Hematopoietic multipotent progenitor cell treated with erythropoietin and hydrocortisone succinate and interleukin-3 and kit ligand, for 15 days (in vitro differentiated cells): ENCODE data around the gene AICDA.
"Not testable (repeated sequence)": the region's sequence is repeated elsewhere in the genome, so short reads cannot be mapped to it uniquely, and the experiment has no call there.

Experiments used
- DNase-seq: peaks from one replicate; pipeline ENCODE4 v3.0.0-alpha.2; 2015; ENCODE audit warnings: low spot score

AICDA gene

DNA sequence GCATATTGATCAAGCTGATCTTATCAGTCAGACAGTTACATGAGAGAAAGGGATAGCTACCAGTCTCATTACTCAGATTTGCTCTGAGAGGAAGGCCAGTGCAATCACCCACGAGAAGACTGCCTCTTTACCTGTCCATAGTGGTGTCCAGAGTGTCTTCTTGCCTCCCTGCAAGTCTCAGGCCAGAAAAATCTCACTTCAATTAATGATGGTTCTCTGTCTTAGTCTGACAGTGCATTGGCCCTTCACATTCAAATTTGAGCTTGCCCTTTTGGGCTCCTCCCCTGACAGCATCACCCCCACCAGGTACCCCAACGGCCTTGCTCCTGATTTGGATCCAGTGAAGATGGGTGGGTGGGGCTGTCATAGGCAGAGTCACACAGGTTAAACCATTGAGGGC is at the start of gene AICDA:
TSS of gene AICDA (minus strand) at position 231 of the 400 bp plus-strand sequence. CDS start at position 139, 92 bp downstream.
- no peak for DNase-seq

DNA sequence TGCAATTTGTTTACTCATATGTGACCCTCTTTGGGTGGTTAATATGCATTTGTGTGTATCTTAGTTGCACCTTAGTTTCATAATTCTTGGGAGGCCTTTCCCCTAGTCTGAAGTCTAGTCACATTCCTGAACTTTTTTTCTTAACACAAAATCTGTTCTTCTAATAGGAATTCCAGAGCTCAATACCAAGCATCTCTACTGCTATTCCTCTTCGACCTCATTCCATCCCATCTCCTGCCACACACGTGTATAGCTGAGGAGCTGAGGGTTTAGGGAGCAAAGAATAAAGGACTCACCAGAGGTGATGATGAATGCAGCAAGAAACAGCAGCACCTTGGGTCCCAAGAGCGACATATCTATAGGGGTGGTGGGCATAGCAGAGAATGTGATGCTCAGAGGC is 49.1 kb upstream of the AICDA start:
- DNase-seq: no peak

DNA sequence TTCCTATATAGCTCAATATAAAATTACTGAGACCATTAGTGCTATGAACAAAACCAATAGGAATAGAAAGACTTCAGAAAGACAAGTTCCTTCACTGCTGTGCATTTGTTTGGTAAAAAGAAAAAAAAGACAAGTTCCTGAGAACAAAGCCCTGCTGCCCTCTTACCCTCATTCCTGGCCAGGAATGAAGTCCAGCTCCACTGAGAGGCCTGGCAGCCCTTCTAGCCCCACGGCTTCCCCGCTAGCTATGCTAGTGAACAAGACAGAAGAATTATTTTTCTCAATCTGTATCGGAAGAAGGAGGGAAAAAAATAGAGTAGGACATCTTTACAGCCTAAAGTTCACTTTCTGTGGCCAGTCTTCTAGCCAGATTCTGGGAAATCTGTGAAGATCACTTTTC is 48.4 kb upstream of the AICDA start:
- DNase-seq: no peak

DNA sequence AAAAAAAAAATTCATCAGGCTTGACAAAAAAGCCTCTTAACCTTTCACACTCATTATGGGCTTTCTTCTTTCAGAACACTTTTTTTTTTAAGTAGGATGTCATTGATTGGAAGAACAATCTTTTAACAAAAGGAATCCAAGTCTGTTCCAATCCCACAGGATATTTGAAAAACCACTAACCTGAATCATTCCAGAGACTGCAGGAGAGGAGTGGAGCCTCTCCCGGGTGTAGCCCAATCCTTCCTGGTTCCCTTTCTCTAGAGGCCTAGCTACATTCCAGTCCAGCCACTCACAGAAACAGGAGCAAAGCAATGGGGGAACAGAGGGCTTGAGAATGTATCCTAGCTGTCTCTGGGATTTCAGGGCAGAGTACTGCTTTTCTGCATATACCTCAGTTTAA is 45.7 kb upstream of the AICDA start:
- DNase-seq: no peak

DNA sequence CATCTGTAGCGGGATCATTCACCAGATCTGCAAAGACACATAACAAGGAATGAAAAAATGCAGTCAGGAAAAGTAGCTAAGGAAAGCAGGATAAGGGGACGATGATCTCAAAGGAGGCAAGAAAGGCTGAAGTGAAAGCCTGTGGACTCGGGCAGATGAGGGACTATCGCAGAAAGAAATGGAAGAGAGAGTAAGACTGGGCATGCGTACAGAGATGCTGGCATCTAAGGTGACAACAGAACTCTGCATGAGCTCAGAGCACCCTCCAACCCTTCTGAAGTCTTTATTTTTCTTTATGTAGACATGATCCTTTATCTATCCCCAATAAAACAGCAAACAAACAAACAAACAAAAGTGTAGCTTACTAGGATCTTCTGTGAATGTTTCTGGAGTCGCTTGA is 42.8 kb upstream of the AICDA start:
- DNase-seq: no peak

DNA sequence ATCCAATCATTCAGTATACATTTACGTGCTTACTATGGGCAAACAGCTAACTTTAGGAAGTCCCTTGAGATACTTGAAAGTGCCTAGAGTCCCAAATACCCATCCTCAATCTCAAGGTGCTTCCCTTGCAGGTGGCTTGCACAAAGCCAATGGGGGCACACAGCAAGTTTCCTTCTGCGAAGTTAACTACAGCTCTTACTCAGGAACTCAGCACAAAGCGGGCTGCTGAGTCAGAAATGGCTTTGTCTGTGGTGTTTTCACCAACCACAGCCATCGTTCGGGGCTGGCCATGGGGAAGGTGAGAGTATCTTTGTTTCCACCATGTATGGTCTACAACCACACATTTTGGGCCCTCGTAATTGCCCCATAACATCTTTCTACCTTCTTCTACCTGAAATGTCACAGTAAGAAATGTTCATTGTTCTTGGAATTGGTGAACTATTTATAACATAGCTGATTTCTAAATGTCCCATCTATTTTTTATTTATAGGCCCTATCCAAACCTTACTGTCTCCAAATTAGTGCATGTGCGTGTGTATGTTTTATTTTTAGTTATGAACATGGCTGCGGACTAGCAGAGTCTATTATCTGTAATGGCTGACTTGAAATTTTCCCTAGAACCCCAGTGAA is 36.0 kb upstream of the AICDA start:
- no peak for DNase-seq

DNA sequence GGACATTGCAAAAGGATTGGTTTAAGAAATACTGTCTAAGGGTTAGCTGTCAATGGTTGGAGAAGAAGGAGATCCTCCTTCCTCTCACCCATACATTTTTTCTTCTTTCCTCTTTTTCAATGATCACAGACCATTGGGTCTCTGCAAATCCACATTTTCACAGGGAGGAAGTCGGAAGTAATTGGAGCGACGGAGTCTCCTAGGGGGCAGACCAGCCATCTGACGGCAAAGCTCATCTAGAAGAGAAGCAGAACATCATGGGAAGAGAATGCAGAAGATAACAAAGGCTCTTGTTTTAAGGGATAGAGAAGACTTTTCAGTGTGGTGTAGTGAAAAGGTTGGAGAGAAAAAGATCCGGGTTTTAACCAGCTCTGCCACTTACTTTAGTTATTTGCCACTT is 35.3 kb upstream of the AICDA start:
- no peak for DNase-seq

DNA sequence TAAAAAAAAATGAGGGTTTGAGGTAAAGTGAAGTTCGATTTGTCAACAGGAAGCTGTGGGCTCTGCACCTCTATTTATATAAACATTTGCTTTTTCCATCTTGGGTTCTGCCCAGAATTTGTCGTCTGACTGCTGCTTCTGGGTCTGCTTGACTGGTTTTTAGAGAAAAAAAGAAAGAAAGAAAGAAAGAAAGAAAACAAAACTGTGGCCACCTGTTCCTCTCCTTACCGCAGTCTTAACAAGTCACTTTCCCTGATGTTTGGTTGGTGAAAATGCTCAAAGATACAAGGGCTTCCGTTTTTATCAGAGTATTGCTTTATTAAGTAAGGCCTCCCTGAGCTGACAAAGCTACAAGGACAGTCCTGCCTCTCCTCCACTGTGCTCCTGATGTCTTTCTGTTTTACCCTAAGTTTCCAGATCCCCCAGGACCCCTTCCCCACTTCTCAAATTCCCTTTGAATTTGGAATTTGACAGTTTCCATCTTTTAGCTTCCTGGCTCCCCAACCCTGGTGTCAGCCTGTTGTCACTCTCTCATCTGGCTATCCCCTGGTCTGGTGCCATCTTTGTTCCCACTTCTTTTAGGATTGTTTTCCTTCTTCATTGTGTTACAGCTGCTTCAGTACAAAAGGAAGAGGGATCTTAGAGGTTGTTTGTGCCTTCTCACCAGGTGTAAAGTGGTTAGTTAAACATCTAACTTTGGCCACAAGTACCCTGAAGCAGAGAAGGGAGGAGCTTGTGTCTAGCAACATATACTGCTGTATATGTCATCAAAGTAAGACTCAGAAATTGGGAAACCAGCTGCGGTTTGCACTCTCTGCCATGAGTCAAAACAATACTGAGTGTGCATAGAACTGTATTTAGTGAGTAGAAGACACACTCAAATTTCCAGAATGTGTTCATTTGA is 31.9 kb upstream of the AICDA start:
- no peak for DNase-seq

DNA sequence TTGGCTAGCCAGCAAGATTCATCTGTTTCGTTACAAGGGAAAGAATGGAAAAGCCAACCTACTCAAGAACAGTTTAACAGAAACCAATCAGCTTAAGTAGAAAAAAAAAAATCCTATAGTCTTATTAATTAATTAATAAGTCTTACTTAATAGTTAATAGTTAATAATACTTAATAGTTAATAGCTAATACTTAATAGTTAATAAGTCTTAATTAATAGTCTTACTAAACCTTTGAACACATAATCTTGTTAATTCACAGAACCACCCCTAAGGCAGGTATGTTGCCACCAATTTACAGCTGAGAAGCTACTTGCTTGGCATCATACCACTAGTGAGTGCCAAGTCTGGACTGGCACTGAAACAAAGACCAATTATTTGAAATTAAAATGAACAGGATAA is 30.1 kb upstream of the AICDA start:
- no peak for DNase-seq

DNA sequence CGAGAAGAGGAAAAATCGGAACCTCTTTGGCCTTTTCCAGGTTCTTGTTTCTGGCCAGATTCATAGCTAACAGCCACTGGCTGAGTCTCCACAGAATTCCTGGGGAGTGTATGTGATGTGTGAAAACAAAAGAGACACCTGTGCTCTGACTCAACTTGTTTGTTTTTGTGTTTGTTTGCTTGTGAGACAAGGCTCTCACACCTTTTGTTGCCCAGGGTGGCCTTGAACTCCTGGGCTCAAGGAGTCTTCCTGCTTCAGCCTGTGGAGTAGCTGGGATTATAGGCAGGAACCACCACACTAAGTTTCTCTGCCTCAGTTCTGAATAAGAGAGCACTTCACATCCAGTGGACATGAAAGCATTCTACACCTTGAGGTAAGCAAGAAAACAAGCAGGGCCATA is 27.3 kb upstream of the AICDA start:
- no peak for DNase-seq

DNA sequence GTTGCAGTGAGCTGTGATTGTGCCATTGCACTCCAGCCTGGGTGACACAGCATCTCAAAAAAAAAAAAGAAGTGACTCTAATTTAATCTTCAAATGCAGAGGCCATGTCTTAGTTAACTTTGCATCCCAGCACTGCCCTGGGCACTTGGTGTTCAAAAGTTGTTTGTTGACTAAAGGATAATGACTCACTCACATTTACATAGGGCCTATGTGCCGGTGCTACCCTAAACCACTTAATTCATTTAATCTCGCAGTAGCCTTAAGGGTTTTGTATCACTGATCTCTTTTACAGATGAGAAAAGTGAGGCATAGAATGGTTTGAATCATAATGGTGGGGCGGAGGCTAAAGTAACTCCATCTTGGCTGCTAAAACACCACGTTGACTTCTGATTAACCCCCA is 26.3 kb upstream of the AICDA start:
- no peak for DNase-seq

DNA sequence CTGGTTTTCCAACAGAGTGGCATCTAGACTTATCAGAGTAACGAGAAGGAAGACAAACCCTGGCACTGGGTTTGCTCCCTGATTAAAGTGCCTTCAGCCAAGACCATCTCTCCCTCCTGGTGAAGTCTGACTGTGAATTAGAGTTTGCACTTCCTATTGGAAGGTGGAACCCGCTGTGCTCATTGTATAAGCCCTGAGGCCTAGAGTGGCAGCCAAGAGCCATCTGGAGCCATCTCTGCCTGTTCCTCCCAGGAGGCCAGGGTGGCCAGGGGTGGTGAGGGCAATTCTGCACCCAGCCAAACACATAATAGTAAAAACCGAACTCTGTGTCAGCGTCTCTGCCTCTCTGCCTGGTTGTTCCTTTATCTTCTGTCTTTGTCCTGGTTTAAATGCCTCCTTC is 25.0 kb upstream of the AICDA start:
- DNase-seq: no peak

DNA sequence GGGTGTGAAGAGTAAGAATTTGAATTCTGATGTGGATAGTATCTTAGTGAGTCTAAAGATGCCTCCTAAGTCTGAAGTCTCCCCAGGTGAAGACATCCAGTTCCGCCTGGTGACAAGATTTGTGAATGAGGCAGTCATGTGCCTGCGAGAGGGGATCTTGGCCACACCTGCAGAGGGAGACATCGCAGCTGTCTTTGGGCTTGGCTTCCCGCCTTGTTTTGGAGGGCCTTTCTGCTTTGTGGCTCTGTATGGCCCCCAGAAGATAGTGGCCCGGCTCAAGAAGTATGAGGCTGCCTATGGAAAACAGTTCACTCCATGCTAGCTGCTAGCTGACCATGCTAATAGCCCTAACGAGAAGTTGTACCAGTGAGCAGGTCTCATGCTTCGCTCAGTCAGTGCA is 24.6 kb upstream of the AICDA start:
- no peak for DNase-seq

DNA sequence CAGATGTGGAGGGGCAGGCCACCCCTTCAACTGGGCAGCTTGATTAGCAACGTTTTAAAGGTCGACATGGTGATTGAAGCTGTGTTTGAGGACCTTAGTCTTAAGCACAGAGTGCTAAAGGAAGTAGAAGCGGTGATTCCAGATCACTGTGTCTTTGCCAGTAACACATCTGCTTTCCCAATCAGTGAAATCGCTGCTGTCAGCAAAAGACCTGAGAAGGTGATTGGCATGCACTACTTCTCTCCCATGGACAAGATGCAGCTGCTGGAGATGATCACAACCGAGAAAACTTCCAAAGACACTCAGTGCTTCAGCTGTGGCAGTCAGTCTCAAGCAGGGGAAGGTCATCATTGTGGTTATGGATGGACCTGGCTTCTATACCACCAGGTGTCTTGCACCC is 23.9 kb upstream of the AICDA start:
- no peak for DNase-seq

DNA sequence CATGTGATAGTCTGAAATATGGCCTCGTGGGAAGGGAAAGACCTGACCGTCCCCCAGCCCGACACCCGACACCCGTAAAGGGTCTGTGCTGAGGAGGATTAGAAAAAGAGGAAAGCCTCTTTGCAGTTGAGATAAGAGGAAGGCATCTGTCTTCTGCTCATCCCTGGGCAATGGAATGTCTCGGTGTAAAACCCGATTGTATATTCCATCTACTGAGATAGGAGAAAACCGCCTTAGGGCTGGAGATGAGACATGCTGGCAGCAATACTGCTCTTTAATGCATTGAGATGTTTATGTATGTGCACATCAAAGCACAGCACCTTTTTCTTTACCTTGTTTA is 23.3 kb upstream of the AICDA start:
- not testable (repeated sequence) for DNase-seq

DNA sequence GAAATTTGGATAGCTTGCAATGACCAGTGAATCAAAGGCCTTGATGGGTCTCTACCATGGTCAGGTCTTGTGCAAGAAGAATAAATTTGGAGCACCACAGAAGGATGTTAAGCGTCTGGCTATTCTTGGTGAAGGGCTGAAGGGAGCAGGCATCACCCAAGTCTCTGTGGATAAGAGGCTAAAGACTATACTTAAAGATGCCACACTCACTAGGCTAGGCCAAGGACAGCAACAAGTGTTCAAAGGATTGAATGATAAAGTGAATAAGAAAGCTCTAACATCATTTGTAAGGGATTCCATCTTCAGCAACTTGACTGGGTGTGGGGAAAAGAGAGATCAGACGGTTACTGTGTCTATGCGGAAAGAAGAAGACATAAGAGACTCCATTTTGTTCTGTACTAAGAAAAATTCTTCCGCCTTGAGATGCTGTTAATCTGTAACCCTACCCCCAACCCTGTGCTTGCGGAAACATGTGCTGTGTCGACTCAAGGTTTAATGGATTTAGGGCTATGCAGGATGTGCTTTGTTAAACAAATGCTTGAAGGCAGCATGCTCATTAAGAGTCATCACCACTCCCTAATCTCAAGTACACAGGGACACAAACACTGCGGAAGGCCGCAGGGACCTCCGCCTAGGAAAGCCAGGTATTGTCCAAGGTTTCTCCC is 22.8 kb upstream of the AICDA start:
- DNase-seq: not testable (repeated sequence)

DNA sequence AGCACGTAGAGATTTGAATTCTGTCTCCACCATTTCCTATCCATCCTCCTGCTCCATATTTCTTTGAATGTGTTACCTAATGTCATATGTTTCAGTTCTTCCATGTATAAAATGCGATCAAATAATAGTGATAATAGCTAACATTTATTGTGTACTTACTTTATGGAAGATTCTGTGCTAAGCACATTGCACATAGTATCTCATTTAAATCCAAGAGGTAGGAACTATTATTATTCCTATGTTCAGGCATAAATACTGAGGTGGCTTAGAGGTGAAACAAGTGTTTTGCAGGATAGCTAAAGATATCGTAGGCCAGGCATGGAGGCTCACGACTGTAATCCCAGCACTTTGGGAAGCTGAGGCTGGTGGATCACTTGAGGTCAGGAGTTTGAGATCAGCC is 17.5 kb upstream of the AICDA start:
- no peak for DNase-seq

DNA sequence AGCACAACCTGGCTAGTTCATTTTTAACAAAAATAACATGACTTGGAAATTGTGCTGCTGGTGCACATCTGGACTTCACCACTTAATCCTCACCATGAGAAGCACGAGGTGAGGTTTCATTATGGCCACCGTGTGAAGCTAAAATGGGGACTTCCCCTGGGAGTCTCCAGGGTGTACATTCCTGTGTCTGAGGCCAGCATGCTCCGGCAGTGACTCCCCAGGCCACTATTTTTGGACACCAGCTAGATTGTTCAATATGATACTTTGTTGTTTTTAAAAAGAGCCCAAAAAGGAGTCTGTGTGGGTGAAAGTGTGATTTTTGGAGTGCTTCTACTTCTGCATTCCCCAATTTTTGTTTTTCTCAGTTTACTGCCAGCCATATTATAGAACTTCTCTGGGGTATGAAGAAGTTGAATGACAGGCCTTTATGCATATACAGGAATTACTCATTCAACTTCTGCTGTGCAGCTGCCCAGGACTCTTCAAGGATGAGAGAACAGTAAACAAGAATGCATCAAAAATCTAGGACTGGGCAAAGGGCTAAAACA is 16.9 kb upstream of the AICDA start:
- no peak for DNase-seq

DNA sequence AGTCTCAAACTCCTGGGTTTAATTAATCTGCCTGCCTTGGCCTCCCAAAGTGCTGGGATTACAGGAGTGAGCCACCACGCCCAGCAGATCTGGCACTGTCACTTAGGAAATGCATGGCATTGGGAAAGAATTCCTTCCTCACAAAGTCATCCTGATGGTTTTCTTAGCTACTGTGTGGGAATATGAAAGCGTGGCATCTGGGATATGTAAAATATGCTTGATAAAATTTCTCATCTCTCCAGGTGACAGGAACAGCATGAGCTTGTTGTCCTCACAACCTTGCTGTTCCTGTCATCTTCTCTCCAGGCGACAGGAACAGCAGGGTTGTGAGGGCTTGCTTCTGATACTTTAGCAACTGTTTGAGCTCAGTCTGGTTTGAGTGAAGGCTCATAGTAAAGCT is 16.1 kb upstream of the AICDA start:
- DNase-seq: no peak

DNA sequence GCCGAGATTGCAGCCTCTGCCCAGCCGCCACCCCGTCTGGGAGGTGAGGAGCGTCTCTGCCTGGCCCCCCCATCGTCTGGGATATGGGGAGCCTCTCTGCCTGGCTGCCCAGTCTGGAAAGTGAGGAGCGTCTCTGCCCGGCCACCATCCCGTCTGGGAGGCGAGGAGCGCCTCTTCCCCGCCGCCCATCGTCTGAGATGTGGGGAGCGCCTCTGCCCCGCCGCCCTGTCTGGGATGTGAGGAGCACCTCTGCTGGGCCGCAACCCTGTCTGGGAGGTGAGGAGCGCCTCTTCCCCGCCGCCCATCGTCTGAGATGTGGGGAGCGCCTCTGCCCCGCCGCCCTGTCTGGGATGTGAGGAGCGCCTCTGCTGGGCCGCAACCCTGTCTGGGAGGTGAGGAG is 12.1 kb upstream of the AICDA start:
- DNase-seq: not testable (repeated sequence)

DNA sequence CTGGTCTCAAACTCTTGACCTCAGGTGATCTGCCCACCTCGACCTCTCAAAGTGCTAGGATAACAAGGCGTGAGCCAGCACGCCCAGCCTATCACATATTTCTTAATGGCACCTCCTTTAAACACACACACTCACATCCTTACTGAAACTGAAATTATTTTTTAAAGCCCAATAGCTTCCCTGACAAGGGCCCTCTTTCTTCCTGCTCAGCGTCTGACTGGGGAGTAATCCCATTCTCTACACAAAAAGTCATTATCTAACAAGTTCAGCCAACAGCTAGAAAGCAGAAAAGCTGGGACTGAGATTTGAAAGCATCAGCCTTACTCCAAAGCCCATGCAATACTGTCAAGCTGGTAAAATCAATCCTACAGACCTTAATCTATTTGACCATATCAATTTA is 10.0 kb upstream of the AICDA start:
- DNase-seq: no peak

DNA sequence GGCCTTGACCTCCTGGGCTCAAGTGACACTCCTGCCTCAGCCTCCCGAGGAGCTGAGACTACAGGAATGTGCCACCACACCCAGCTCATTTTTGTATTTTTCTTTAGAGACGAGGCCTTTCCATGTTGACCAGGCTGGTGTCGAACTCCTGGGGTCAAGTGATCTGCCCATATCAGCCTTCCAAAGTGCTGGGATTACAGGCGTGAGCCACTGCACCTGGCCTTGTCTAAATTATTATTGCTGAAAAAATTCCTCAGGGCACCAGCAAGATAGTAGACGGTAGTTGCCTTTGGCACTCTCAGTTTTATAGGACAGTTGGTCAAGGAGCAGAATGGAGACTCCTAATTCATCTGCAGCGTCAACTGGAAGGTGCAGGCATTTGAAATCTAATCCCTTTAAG is 2.5 kb upstream of the AICDA start:
- DNase-seq: no peak

DNA sequence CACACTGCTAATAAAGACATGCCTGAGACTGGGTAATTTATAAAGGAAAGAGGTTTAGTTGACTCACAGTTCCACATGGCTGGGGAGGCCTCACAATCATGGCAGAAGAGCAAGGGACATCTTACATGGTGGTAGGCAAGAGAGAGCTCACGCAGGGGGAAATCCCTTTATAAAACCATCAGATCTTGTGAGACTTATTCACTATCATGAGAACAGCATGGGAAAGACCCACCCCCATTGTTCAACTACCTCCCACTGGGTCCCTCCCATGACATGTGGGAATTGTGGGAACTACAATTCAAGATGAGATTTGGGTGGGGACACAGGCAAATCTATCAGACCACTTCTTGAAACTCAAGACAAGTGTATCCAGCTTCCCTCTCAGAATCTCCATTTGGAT is 1.2 kb upstream of the AICDA start:
- DNase-seq: not testable (repeated sequence)
